A673 (cell line): ENCODE measurements around the gene ZPBP2. TPM values are rescaled to one million over a fixed set of nuclear protein-coding genes. Genes with fewer than 3 reads are reported as not detected.

Experiments used
- BruUV-seq: library from RNA; stranded (reverse); fragments of 400-500 nt; replicated peaks from 2 replicates; lab custom pipeline; 2021; lab: Mats Ljungman, UMichigan
- CTCF ChIA-PET: fragments of 300-600 bp; sonication (Branson Sonifier 250); formaldehyde crosslinking; loops from one replicate; lab custom pipeline; 2022; ENCODE audit warnings: antibody characterized with exemption; lab: Charles Lee
- POLR2A ChIA-PET: fragments of 300-600 bp; sonication (Branson Sonifier 250); formaldehyde crosslinking; loops from one replicate; lab custom pipeline; 2022; ENCODE audit warnings: antibody characterized with exemption; ENCODE audit not compliant: low non-redundant PET; lab: Charles Lee
- DNase-seq: peaks from one replicate; pipeline ENCODE4 v3.0.0-alpha.2; 2015; ENCODE audit warnings: low spot score
- H3K27ac ChIP-seq: fragments of 200-600 bp; sonication (generic); 2 replicates; pipeline ENCODE4 v1.5.1; 2016; ENCODE audit warnings: mixed run types, low read depth, mild to moderate bottlenecking, mixed read lengths, antibody characterized with exemption, low read length; ENCODE audit not compliant: poor library complexity, severe bottlenecking
- H3K27me3 ChIP-seq: fragments of 200-600 bp; sonication (generic); replicated peaks from 2 replicates; pipeline ENCODE4 v1.6.1; 2017; ENCODE audit warnings: mixed run types, low read depth, mild to moderate bottlenecking, mixed read lengths, antibody characterized with exemption, low read length; ENCODE audit not compliant: insufficient read depth, poor library complexity
- H3K36me3 ChIP-seq: fragments of 200-600 bp; sonication (generic); 2 replicates; pipeline ENCODE4 v1.6.1; 2016; ENCODE audit warnings: mixed run types, mild to moderate bottlenecking, mixed read lengths, antibody characterized with exemption, low read length; ENCODE audit not compliant: insufficient read depth, poor library complexity, severe bottlenecking
- H3K4me1 ChIP-seq: fragments of 200-600 bp; sonication (generic); 2 replicates; pipeline ENCODE4 v1.6.1; 2017; ENCODE audit warnings: mixed run types, mild to moderate bottlenecking, mixed read lengths, antibody characterized with exemption, low read length; ENCODE audit not compliant: insufficient read depth, poor library complexity, severe bottlenecking
- H3K4me3 ChIP-seq: fragments of 200-600 bp; sonication (generic); 2 replicates; pipeline ENCODE4 v1.5.1; 2016; ENCODE audit warnings: low read depth, mixed run types, mild to moderate bottlenecking, mixed read lengths, low read length; ENCODE audit not compliant: poor library complexity, severe bottlenecking
- H3K9me3 ChIP-seq: fragments of 200-600 bp; sonication (generic); 2 replicates; pipeline ENCODE4 v1.6.1; 2016; ENCODE audit warnings: mixed run types, low read depth, mild to moderate bottlenecking, mixed read lengths, antibody characterized with exemption, low read length; ENCODE audit not compliant: poor library complexity, severe bottlenecking
- EZH2 ChIP-seq: fragments of 200-600 bp; sonication (generic); IDR thresholded peaks from 2 replicates; pipeline ENCODE4 v1.6.1; 2017; ENCODE audit warnings: borderline replicate concordance, low read depth, mild to moderate bottlenecking, mixed read lengths, antibody characterized with exemption, low read length; ENCODE audit not compliant: poor library complexity, severe bottlenecking
- intact Hi-C: fragments of 100-400 bp; cut with micrococcal nuclease; formaldehyde crosslinking; loops from one replicate; pipeline ENCODE4 v1.10.0; 2022; ENCODE audit not compliant: unreplicated experiment
- total RNA-seq: library from RNA; stranded (reverse); gene quantifications from 2 replicates; pipeline ENCODE4 v1.2.3, GENCODE V29; 2021
- TF ChIP-seq, protein P1 (sequence below): fragments of 300-800, 200-600 bp; sonication (generic); conservative IDR thresholded peaks from 2 replicates; pipeline ENCODE4 v1.5.1; 2017; ENCODE audit warnings: low read depth, mild to moderate bottlenecking, antibody characterized with exemption, low read length, moderate library complexity, mixed read lengths

The ZPBP2 gene
- total RNA-seq, 1 experiment from 2014 or later, result not detected

DNA sequence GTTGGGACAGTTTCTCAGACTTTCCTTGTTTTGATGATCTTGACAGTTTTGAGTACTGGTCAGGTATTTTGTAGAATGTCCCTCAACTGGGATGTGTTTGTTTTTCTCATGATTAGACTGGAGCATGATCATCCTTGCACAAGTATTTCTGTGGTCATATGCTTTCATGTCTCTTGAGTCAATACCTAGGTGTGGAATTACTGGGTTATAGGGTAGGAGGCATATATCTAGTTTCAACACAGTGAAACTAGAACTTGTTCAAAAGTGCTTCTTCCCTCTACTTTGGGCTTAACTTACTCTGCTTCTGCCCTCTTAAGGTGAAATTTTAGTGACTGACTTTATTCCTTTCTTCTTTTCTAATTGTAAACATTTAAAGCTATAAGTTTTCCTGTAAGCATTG is 34.0 kb upstream of the ZPBP2 start:
- BruUV-seq, result no TSS peak
- H3K27ac ChIP-seq, result no peak overlapping the region
- POLR2A ChIA-PET, result no interaction called here
- no peak overlapping the region for H3K4me3 ChIP-seq
- no peak for DNase-seq
- no peaks in the 10 kb centered on the region for H3K36me3 ChIP-seq
- no peak for TF ChIP-seq EZH2
- TF ChIP-seq, protein P1, sequence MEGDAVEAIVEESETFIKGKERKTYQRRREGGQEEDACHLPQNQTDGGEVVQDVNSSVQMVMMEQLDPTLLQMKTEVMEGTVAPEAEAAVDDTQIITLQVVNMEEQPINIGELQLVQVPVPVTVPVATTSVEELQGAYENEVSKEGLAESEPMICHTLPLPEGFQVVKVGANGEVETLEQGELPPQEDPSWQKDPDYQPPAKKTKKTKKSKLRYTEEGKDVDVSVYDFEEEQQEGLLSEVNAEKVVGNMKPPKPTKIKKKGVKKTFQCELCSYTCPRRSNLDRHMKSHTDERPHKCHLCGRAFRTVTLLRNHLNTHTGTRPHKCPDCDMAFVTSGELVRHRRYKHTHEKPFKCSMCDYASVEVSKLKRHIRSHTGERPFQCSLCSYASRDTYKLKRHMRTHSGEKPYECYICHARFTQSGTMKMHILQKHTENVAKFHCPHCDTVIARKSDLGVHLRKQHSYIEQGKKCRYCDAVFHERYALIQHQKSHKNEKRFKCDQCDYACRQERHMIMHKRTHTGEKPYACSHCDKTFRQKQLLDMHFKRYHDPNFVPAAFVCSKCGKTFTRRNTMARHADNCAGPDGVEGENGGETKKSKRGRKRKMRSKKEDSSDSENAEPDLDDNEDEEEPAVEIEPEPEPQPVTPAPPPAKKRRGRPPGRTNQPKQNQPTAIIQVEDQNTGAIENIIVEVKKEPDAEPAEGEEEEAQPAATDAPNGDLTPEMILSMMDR, result no peak
- no peaks in the 10 kb centered on the region for H3K27me3 ChIP-seq
- no peaks in the 10 kb centered on the region for H3K4me1 ChIP-seq
- CTCF ChIA-PET, result no interaction called here
- H3K9me3 ChIP-seq, result no peaks in the 10 kb centered on the region
- intact Hi-C loops, result no loop called here

GRCh38 chr17:39835038-39835786 is 32.8 kb upstream of the ZPBP2 start:
- CTCF ChIA-PET, result no interaction called here

GRCh38 chr17:39836117-39836516 is 31.9 kb upstream of the ZPBP2 start:
- ChIA-PET POLR2A (no interaction called here), CTCF (no interaction called here)
- Histone ChIP-seq H3K36me3 (no peaks in the 10 kb centered on the region), H3K9me3 (no peaks in the 10 kb centered on the region), H3K27ac (no peak overlapping the region), H3K4me1 (no peaks in the 10 kb centered on the region), H3K4me3 (no peak overlapping the region), H3K27me3 (no peaks in the 10 kb centered on the region)
- no TSS peak for BruUV-seq
- TF ChIP-seq, protein P1, result no peak
- TF ChIP-seq EZH2, result no peak
- intact Hi-C loops, result no loop called here
- DNase-seq, result no peak

More at GRCh38 chr17:39835038-39835786, 32.8 kb upstream of the ZPBP2 start:
- no peak for DNase-seq
- Histone ChIP-seq H3K4me1 (no peaks in the 10 kb centered on the region), H3K27ac (no peak overlapping the region), H3K9me3 (no peaks in the 10 kb centered on the region), H3K27me3 (no peaks in the 10 kb centered on the region), H3K4me3 (no peak overlapping the region), H3K36me3 (no peaks in the 10 kb centered on the region)
- POLR2A ChIA-PET, result no interaction called here
- TF ChIP-seq, protein P1, result no peak
- TF ChIP-seq EZH2, result no peak
- no TSS peak for BruUV-seq
- intact Hi-C loops, result no loop called here
